Activated effector memory CD4-positive, alpha-beta T cell treated with anti-CD3 and anti-CD28 coated beads, Interleukin-2, amount 50 U/mL, for 16 hours (primary cell): Measurements from ENCODE around the gene DISP1.
A peak's percentile ranks its signal among the peaks of the same experiment; 100 is the strongest.

Experiments
- DNase-seq: peaks from one replicate; pipeline ENCODE4 v3.0.0-alpha.2; 2020

The DISP1 gene

GRCh38 chr1:222814536-222815439 is at the start of gene DISP1:
DISP1 (plus strand) TSS chr1:222815039; CDS start chr1:222942824, 127,785 bp downstream.
- peak; percentile 90 for DNase-seq

- no peak for DNase-seq
Measured at GRCh38 chr1:222767152-222767571, 47.7 kb upstream of the DISP1 start.

GRCh38 chr1:222768592-222768991 is 46.2 kb upstream of the DISP1 start:
- DNase-seq = no peak

GRCh38 chr1:222769181-222769580 is 45.7 kb upstream of the DISP1 start:
- no peak for DNase-seq

- no peak for DNase-seq
Measured at GRCh38 chr1:222769971-222770620, 44.7 kb upstream of the DISP1 start.

GRCh38 chr1:222772996-222773379 is 41.9 kb upstream of the DISP1 start:
- no peak for DNase-seq

- DNase-seq = no peak
Measured at GRCh38 chr1:222777463-222777862, 37.4 kb upstream of the DISP1 start.

GRCh38 chr1:222777977-222778376 is 36.9 kb upstream of the DISP1 start:
- no peak for DNase-seq

GRCh38 chr1:222781251-222781650 is 33.6 kb upstream of the DISP1 start:
- no peak for DNase-seq

GRCh38 chr1:222783051-222783450 is 31.8 kb upstream of the DISP1 start:
- no peak for DNase-seq

GRCh38 chr1:222784371-222784770 is 30.5 kb upstream of the DISP1 start:
- DNase-seq = no peak

GRCh38 chr1:222784916-222785315 is 29.9 kb upstream of the DISP1 start:
- no peak for DNase-seq

GRCh38 chr1:222785529-222785928 is 29.3 kb upstream of the DISP1 start:
- DNase-seq = no peak

- DNase-seq = no peak
Measured at GRCh38 chr1:222786121-222786520, 28.7 kb upstream of the DISP1 start.

- no peak for DNase-seq
Measured at GRCh38 chr1:222787729-222788128, 27.1 kb upstream of the DISP1 start.

- DNase-seq = no peak
Measured at GRCh38 chr1:222788402-222789156, 26.3 kb upstream of the DISP1 start.

- DNase-seq = no peak
Measured at GRCh38 chr1:222790115-222790514, 24.7 kb upstream of the DISP1 start.

- no peak for DNase-seq
Measured at GRCh38 chr1:222790520-222790919, 24.3 kb upstream of the DISP1 start.

GRCh38 chr1:222791006-222791710 is 23.7 kb upstream of the DISP1 start:
- no peak for DNase-seq

- no peak for DNase-seq
Measured at GRCh38 chr1:222792744-222793143, 22.1 kb upstream of the DISP1 start.

GRCh38 chr1:222794656-222795474 is 20.0 kb upstream of the DISP1 start:
- DNase-seq = no peak

GRCh38 chr1:222798116-222798515 is 16.7 kb upstream of the DISP1 start:
- DNase-seq = no peak
